GM19025 (cell line): ENCODE measurements around the gene SCLT1.

Experiments
- ATAC-seq: cut with Tn5 transposase; IDR thresholded peaks from one replicate; pipeline ENCODE4 v1.9.1; 2021; ENCODE audit warnings: mild to moderate bottlenecking, low read depth, moderate library complexity; ENCODE audit not compliant: unreplicated experiment

The SCLT1 gene

DNA sequence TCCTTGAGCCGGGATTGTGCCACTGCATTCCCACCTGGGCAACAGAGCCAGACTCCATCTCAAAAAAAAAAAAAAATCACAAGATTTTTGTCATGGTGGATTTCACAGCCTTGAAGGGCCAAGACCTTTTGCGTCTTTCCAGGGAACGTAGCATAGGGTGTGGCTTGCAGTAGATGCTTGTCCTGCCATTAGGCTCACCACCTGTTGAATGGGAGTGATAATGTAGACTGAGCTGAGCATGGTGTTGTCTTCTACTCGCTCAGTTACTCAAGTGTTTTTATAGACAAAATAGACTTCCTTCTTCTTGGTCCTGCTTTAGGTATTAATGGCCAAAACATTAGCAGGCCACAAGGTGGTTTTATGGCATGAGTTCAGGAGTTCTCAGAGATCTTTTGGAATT, 243.1 kb downstream of the SCLT1 start:
- no peak for ATAC-seq

DNA sequence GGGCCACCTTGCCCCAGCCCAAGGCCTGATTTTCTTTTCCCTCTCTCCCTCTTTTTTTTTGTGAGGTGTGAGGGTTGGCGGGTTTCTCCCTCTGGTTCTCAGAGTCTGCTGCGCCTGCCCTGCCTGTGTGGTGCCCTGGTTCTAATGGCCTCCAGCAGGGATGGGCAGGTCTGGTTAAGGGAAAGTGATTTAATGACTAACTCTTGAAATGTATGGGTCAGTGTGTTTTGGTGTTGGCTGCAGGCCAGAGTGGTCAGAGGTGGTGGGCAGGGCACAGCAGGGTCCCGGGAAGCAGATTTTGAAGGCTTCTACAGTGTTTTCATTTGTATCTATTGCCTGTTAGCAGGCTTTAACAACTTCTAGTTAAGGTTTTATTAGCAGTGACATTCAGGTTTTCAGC, 244.9 kb downstream of the SCLT1 start:
- ATAC-seq: no peak

DNA sequence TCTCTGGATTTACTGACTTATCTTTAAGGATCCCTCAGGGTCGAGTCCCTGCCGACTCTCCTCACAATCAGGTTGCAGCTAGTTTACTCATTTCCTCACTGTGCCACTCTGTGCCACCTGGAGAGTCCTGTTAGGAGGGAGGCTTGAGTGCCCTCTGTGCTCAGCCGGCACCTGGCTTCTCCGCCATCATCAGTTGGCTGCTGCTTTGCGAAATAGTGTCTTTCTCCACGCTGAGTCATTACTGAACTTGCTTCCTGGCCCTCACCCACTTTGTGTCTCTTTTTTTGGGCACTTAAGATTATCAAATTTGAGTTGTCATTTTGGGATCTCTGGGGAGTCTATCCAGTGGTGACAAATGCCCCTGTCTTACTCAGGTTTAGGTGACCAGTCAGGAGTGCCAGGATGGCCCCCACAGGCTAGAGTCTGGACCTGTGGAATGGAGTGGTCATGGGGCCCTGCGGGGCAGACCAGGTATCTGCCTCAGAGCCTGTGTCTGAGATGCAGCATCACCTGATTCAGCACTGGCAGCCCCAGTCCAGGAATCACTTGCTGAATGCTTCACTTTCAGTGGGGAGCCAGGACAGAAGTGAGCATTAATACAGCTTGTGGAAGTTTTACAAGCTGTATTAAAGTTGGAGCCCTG, 246.1 kb downstream of the SCLT1 start:
- no peak for ATAC-seq

DNA sequence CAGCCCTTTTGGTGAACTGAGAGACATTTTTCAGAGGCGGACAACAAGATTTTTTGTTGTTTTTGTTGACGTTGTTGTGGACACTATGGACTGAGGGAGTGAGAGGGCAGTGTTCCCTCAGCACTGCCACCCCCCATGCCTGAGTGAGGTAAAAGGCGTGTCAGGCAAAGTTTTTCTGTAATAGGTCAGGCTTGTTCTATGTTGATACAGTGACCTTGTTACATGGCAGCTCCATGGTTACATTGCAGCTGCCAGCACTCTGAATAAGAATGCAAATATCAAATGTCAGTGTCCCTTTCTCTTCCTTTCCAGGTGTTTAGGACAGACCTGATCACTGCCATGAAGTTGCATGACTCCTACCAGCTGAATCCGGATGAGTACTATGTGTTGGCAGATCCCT, 247.3 kb downstream of the SCLT1 start:
- no peak for ATAC-seq

DNA sequence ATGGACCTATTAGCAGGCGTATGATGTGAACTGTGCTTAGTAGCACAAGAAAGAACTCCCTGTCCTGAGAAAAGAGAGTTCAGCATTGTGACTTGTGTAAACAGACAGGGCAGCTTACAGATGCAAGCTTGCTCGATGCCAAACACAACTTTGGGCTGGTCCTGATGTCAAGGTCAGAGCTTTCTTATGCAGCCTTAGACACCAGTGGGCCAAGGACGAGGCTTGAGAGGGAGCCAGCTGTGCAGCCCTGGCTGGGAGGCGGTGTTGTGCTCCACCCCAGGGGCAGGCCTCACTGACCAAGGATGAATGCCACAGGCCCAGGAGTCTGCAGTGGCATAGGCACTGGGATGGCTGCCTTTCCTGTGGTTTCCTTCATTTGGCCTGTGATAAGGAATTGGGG, 248.4 kb downstream of the SCLT1 start:
- no peak for ATAC-seq

DNA sequence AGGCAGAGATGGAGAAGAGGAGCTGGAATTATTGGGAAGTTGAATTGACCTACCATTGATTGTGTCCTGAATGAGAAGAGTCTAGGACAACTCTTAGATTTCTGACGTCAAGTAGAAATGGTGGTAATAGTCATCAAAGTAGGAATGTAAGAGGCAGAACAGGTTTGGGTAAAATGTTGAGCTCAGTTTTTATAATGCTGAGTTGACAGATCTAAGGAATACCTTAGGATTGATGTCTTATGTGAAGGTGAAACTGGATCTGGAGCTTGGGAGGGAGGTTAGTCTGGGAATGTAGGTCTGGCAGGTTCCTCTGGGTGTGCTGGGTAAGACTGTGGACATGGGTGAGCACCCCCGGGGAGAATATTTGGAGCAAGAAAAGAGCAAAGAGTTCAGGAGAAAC, 251.9 kb downstream of the SCLT1 start:
- no peak for ATAC-seq

DNA sequence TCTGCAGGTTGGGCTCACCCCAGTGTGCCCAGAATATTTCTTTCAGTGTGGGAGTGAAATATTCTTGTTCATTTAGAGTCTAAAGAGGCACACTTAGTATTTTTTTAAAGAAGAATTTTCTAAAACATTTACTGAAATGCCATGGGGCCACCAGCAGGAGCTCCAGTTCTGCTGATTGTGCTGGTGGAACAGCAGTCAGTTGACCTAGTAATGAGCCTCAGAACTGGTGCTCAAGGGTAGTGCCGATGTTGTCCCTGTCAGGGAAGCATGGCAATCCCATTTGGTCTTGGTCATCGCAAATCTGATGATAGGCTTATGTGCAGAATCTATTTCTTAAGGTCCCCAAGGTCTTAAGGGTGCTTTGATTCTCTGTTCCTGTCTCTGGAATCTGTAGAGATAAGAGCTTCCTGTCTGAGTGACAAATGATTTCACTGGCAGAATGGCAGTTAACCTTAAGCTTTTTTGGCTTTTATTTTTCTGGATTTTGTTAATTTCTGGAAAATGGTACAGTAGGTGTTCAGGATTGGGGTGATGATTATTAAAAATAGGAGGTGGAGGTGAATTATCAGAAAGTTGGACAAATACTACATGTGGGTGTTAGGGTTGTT, 252.5 kb downstream of the SCLT1 start:
- ATAC-seq: no peak

DNA sequence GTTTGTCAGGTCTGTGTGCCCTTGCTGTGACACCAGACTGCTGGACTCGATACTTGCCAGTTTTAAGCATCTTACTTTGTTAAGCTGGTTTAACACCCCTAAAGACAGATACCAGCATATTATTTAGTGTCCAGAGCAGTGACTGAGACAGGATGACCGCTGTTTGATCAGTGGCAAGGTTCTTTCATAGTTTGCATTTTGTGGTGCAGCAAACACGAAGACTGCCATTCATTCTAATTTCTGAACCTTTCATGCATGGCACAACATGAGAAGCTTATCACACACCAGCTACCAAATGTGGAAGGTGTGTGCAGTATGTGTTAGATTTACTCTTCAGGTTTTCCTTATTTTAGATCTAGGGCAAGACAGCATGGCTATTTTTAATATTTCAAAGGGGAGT, 255.7 kb downstream of the SCLT1 start:
- ATAC-seq: peak; percentile 38

DNA sequence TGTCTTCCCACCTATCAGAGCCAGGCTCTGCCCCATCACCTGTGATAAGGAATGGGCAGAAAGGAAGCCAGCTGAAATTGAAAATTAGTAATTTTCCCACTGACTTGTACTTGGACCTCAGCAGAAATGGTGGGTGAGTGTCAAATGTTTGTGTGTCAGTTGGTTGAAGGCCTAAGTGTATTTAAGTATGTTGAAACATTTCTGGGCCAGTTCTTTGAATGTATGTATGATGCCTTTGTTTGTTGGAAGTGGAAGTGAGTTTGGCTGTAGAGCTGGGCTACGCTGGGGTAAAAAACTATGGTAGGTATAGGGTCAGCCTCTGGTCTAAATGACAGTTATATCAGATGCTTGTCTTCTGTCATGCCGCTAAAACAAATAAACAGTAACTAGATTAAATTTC, 256.1 kb downstream of the SCLT1 start:
- ATAC-seq: no peak

DNA sequence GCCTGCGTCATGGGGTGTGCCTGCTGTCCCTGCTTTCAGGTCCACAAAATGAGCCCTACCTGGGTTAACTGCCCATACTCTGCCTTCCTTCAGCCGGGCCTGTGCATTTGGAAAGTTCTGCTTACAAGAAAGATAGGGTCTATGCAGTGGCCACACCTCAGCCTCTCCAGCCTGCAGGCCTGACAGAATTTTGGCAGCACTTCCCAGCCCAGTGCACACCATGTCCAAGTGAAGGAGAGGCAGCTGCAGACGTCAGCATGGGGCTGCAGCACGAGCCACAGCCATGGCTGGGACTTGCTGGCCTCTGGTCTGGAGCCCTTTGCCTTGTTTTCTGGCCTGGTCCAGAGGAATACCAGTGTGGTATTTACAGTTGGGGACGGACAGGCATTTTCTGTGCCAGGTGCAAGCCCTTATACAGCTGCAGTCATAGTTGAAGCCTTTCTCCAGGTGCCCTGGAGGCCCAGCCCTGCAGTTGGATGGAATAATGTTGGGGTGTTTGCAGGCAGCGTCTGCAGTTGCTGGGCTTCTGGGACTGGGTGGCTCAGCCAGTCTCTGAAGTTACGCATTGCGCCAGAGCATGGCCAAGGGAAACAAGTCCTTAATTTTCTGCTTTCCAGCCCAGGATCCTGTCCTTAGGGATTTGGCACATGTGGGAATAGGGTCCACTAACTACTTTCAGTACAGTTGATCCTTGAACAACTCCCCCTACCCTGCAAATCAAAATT, 257.7 kb downstream of the SCLT1 start:
- no peak for ATAC-seq
